B cell (primary cell): ENCODE data around the gene CAMTA1. TPM values are rescaled to one million over a fixed set of nuclear protein-coding genes. Genes with fewer than 3 reads are reported as not detected.

Experiments
- ATAC-seq: fragments of 200-7000 bp; cut with Tn5 transposase; one replicate; pipeline ENCODE4 v1.10.0; 2021; ENCODE audit warnings: low read depth, mild to moderate bottlenecking, moderate number of reproducible peaks, moderate library complexity
- CTCF ChIA-PET: fragments of 350-600 bp; sonication (Branson Sonifier 250); formaldehyde crosslinking; loops from one replicate; lab custom pipeline; 2021; ENCODE audit warnings: antibody characterized with exemption, inconsistent platforms; lab: Charles Lee
- POLR2A ChIA-PET: fragments of 350-600 bp; sonication (Branson Sonifier 250); formaldehyde crosslinking; loops from one replicate; lab custom pipeline; 2021; ENCODE audit warnings: antibody characterized with exemption; lab: Charles Lee
- DNase-seq: peaks from one replicate; pipeline ENCODE4 v3.0.0; 2013
- H2AFZ ChIP-seq: 2 replicates; pipeline ENCODE4 v1.6.1; 2012; ENCODE audit warnings: mild to moderate bottlenecking, low read depth, low read length; ENCODE audit not compliant: insufficient read depth, poor library complexity, severe bottlenecking
- H3K27ac ChIP-seq, 2 donors: 1 replicate in 1 of 2; 2 replicates in 1 of 2; pipeline ENCODE4 v1.5.1; 2012 to 2013; ENCODE audit warnings: low read length in 2 of 2, mild to moderate bottlenecking in 2 of 2, moderate library complexity in 1 of 2
- H3K27me3 ChIP-seq, 4 experiments: fragments of 200-600 bp in 1 of 4; sonication (generic) in 1 of 4; replicated peaks in 1 of 4; 1 replicate in 2 of 4; 2 replicates in 2 of 4; pipeline versions ENCODE4 v1.6.1 to v1.7.0; 2013 to 2016; ENCODE audit warnings: low read length in 3 of 4, mild to moderate bottlenecking in 2 of 4, mixed read lengths in 1 of 4, moderate library complexity in 1 of 4; ENCODE audit not compliant: insufficient read depth in 4 of 4, control insufficient read depth in 3 of 4; ENCODE audit errors: control extremely low read depth in 1 of 4
- H3K36me3 ChIP-seq, 2 experiments: replicated peaks in 1 of 2; 1 replicate in 1 of 2; 2 replicates in 1 of 2; pipeline versions ENCODE4 v1.6.1 to v1.7.1; 2013; ENCODE audit warnings: low read length in 1 of 2; ENCODE audit not compliant: insufficient read depth in 2 of 2, control insufficient read depth in 1 of 2; ENCODE audit errors: control extremely low read depth in 1 of 2, extremely low read depth in 1 of 2
- H3K4me1 ChIP-seq, 2 donors: fragments of 200-600 bp in 1 of 2; sonication (generic) in 1 of 2; 1 replicate in 1 of 2; 2 replicates in 1 of 2; pipeline versions ENCODE4 v1.5.1 to v1.6.1; 2013 to 2017; ENCODE audit warnings: low read length in 2 of 2; ENCODE audit not compliant: control insufficient read depth in 2 of 2, insufficient read depth in 2 of 2
- H3K4me2 ChIP-seq: replicated peaks from 2 replicates; pipeline ENCODE3; 2012; ENCODE audit warnings: mild to moderate bottlenecking, low read depth, low read length; ENCODE audit not compliant: poor library complexity, severe bottlenecking
- H3K4me3 ChIP-seq, 5 experiments: fragments of 200-600 bp in 1 of 5; sonication (generic) in 1 of 5; 1 replicate in 3 of 5; 2 replicates in 2 of 5; pipeline versions ENCODE4 v1.5.1 to v1.7.0; 2011 to 2016; ENCODE audit warnings: low read length in 4 of 5, mild to moderate bottlenecking in 4 of 5, low read depth in 2 of 5, control low read depth in 1 of 5, moderate library complexity in 1 of 5; ENCODE audit not compliant: insufficient read depth in 1 of 5; ENCODE audit errors: control extremely low read depth in 1 of 5, extremely low read depth in 1 of 5
- H3K79me2 ChIP-seq: fragments of 200-600 bp; sonication (generic); one replicate; pipeline ENCODE4 v1.6.0; 2016; ENCODE audit warnings: low read length; ENCODE audit not compliant: control insufficient read depth, insufficient read depth
- H3K9ac ChIP-seq: fragments of 200-600 bp; sonication (generic); 2 replicates; pipeline ENCODE4 v1.6.1; 2017; ENCODE audit warnings: mild to moderate bottlenecking, low read length, moderate library complexity
- H3K9me3 ChIP-seq, 3 donors: one replicate each; pipeline versions ENCODE4 v1.6.1 to v1.7.1; 2013; ENCODE audit warnings: low read length in 2 of 3; ENCODE audit not compliant: control insufficient read depth in 2 of 3, insufficient read depth in 1 of 3; ENCODE audit errors: control extremely low read depth in 1 of 3
- H4K20me1 ChIP-seq: 2 replicates; pipeline ENCODE4 v1.6.0; 2012; ENCODE audit warnings: mild to moderate bottlenecking, low read length; ENCODE audit not compliant: insufficient read depth, control insufficient read depth, poor library complexity, severe bottlenecking
- H3K27ac Mint-ChIP-seq: one replicate; pipeline ENCODE4 v1.8.0; 2021; ENCODE audit warnings: mixed read lengths
- H3K27me3 Mint-ChIP-seq: one replicate; pipeline ENCODE4 v1.8.0; 2021; ENCODE audit warnings: mixed read lengths
- H3K4me1 Mint-ChIP-seq: one replicate; pipeline ENCODE4 v1.8.0; 2021; ENCODE audit warnings: mixed read lengths
- H3K4me3 Mint-ChIP-seq: one replicate; pipeline ENCODE4 v1.8.0; 2021; ENCODE audit warnings: mixed read lengths
- H3K9me3 Mint-ChIP-seq: one replicate; pipeline ENCODE4 v1.8.0; 2022; ENCODE audit warnings: mixed read lengths; ENCODE audit not compliant: insufficient read depth
- CTCF ChIP-seq: fragments of 200-600 bp; IDR thresholded peaks from one replicate; pipeline ENCODE4 v1.8.0; 2022; ENCODE audit warnings: antibody characterized with exemption, mild to moderate bottlenecking
- EZH2 ChIP-seq: IDR thresholded peaks from 2 replicates; pipeline ENCODE4 v1.6.1; 2012; ENCODE audit warnings: borderline replicate concordance, low read depth, mild to moderate bottlenecking, moderate library complexity, low read length; ENCODE audit not compliant: insufficient read depth, poor library complexity, severe bottlenecking
- WGBS: methylation state at CpG from one replicate; pipeline ENCODE4 v1.1.5; 2013; ENCODE audit warnings: missing lambda C conversion rate; ENCODE audit not compliant: insufficient coverage; 5-methylcytosine and 5-hydroxymethylcytosine counted together
- intact Hi-C: fragments of 100-400 bp; cut with micrococcal nuclease; formaldehyde crosslinking; loops from one replicate; pipeline ENCODE4 v1.10.0; 2022
- polyA plus RNA-seq: library from polyadenylated mRNA; depleted of rRNA; stranded (reverse); fragments of >200 nt; gene quantifications from 2 replicates; pipeline ENCODE4 v1.2.3, GENCODE V29; 2012
- total RNA-seq, 2 donors: library from RNA; stranded (reverse); fragments of 120-200 nt in 1 of 2; gene quantifications; 1 replicate in 1 of 2; 2 replicates in 1 of 2; pipeline versions ENCODE4 v1.2.3 to v1.2.4, GENCODE V29; 2013 to 2022

CAMTA1 gene
- total and polyA plus RNA-seq, 2 donors (not counting 1 experiment from before 2014, with no cell fraction given), result 42.2 to 45.7 TPM

- Mint-ChIP-seq H3K9me3 (no peaks in the 10 kb centered on the region), H3K27ac (no peak overlapping the region), H3K27me3 (peaks cover 15% of the 10 kb centered on the region), H3K4me1 (peaks cover 12% of the 10 kb centered on the region), H3K4me3 (no peak overlapping the region)
- H3K36me3 ChIP-seq, result no peaks in the 10 kb centered on the region
- H3K27me3 ChIP-seq, result peaks cover 0 to 7% (median 2%) of the 10 kb centered on the region in 4 experiments
- H3K4me1 ChIP-seq, result peaks cover 4 to 13% of the 10 kb centered on the region in 2 donors
- no peaks in the 10 kb centered on the region for H4K20me1 ChIP-seq
- no peak overlapping the region for H3K27ac ChIP-seq
- intact Hi-C loops, result no loop called here
- no peak for TF ChIP-seq EZH2
- no peak for TF ChIP-seq CTCF
- no peaks in the 10 kb centered on the region for H3K9me3 ChIP-seq
- ATAC-seq, result no peak
- H2AFZ ChIP-seq, result no peak overlapping the region
- POLR2A ChIA-PET, result no interaction called here
- H3K79me2 ChIP-seq, result no peaks in the 10 kb centered on the region
- DNase-seq, result no peak
- no peak overlapping the region for H3K4me2 ChIP-seq
- WGBS, result 76% methylated on average over 2 of the region's 5 CpGs
- H3K4me3 ChIP-seq, result no peak overlapping the region
- CTCF ChIA-PET, result interaction anchor here (18.9 kb wide), 1 partner anchor 79 kb away, joined by 504 read pairs; no protein-coding TSS in a partner anchor
- no peak overlapping the region for H3K9ac ChIP-seq
Measured at GRCh38 chr1:7671676-7672075, 886.4 kb downstream of the CAMTA1 start.

- intact Hi-C loops, result no loop called here
- no peak overlapping the region for H3K27ac ChIP-seq
- H3K27me3 ChIP-seq, result peaks cover 0 to 7% (median 2%) of the 10 kb centered on the region in 4 experiments
- DNase-seq (no peak), ATAC-seq (no peak)
- no peaks in the 10 kb centered on the region for H3K9me3 ChIP-seq
- Mint-ChIP-seq H3K27ac (no peak overlapping the region), H3K27me3 (peaks cover 15% of the 10 kb centered on the region), H3K9me3 (no peaks in the 10 kb centered on the region), H3K4me3 (no peak overlapping the region), H3K4me1 (peaks cover 12% of the 10 kb centered on the region)
- no peaks in the 10 kb centered on the region for H3K36me3 ChIP-seq
- no peak overlapping the region for H3K4me2 ChIP-seq
- ChIA-PET POLR2A (no interaction called here), CTCF (interaction anchor here (0.6 to 18.9 kb wide), 3 partner anchors 77 to 381 kb away, joined by 3 to 504 read pairs (median 3); no protein-coding TSS in a partner anchor)
- WGBS, result 40% methylated on average over 11 of the region's 11 CpGs
- H3K4me1 ChIP-seq, result peaks cover 4 to 13% of the 10 kb centered on the region in 2 donors
- no peak for TF ChIP-seq CTCF
- TF ChIP-seq EZH2, result no peak
- H3K4me3 ChIP-seq, result no peak overlapping the region
- H2AFZ ChIP-seq, result no peak overlapping the region
- no peaks in the 10 kb centered on the region for H3K79me2 ChIP-seq
- H4K20me1 ChIP-seq, result no peaks in the 10 kb centered on the region
- H3K9ac ChIP-seq, result no peak overlapping the region
Measured at GRCh38 chr1:7672864-7673263, 887.6 kb downstream of the CAMTA1 start.
